ENCODE results near the gene LEF1. TPM values are rescaled to one million over a fixed set of nuclear protein-coding genes. Genes with fewer than 3 reads are reported as not detected.
A peak's percentile ranks its signal among the peaks of the same experiment; 100 is the strongest.

The LEF1 gene
- total and polyA plus RNA-seq, 11 donors, result 0.08 to 3.0 (median 0.91) TPM; not detected in 1

DNA sequence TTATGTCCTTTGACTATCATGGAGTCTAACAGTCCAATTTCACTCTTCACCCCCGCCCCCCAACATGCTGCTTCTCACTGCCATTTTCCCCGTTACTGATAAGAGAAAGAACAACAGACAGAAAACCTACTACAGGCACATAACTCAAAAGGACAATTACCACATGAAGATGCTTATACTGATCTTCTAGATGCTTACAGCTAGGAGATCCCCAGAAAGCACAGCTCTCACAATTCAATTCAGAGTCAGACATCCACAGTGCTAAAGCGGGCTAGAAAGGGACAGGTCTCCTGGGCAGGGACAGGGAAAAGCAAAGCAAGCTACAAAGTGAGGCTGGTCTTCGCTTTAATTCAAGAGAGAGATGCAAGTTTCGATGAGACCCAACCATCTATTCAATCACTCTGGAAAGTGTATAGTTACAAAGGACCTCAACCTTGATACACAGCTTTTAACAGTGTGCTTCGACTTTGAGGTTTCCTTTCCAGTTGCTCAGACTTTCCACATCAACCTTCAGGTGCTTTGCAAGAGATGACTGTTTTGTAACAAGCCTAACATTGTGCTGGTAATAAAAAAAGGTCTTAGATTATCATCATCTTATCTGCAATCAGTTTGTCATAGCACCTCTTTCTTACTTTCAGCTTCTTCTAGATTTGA is 60.9 kb downstream of the LEF1 start:
- TF ChIP-seq POLR2A (IDR thresholded peaks at IDR 0.05), result no peak
- TF ChIP-seq, protein P1, sequence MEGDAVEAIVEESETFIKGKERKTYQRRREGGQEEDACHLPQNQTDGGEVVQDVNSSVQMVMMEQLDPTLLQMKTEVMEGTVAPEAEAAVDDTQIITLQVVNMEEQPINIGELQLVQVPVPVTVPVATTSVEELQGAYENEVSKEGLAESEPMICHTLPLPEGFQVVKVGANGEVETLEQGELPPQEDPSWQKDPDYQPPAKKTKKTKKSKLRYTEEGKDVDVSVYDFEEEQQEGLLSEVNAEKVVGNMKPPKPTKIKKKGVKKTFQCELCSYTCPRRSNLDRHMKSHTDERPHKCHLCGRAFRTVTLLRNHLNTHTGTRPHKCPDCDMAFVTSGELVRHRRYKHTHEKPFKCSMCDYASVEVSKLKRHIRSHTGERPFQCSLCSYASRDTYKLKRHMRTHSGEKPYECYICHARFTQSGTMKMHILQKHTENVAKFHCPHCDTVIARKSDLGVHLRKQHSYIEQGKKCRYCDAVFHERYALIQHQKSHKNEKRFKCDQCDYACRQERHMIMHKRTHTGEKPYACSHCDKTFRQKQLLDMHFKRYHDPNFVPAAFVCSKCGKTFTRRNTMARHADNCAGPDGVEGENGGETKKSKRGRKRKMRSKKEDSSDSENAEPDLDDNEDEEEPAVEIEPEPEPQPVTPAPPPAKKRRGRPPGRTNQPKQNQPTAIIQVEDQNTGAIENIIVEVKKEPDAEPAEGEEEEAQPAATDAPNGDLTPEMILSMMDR (IDR thresholded peaks at IDR 0.05), result no peak
- DNase-seq (no peak), ATAC-seq (no peak)
- Histone ChIP-seq H3K27me3 (peaks cover 0 to 7% (median 0%) of the 10 kb centered on the region in 9 donors), H3K27ac (peak overlapping the region in 1 of 12 donors; percentile 37), H3K4me1 (no peaks in the 10 kb centered on the region), H3K4me3 (no peak overlapping the region), H3K36me3 (no peaks in the 10 kb centered on the region), H3K9me3 (no peaks in the 10 kb centered on the region)
- intact Hi-C loops (cut with DNase I), result no loop called here
- 86 to 95% (median 88%) methylated on average over 6 of the region's 6 CpGs for WGBS, 4 donors

DNA sequence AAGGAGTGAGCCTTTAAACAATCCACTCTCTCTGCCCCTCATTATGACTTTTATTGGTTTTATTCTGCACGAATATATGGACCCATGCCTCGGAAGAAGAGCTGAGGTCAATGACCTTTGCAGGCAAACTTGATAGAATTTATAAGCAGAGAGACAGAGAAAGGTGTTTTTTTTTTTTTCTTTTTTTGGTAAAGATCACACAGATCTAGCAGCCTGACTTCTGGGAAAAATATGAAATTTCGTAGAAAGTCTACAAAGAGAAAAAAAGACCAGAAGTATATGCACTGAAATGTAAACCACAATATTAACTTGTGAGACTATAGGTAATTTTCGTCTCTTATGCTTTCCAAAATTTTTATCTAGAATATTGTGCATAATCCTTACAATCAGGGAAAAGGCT is 61.6 kb downstream of the LEF1 start:
- Histone ChIP-seq H3K27me3 (peaks cover 0 to 4% (median 0%) of the 10 kb centered on the region in 9 donors), H3K36me3 (no peaks in the 10 kb centered on the region), H3K27ac (peak overlapping the region in 1 of 12 donors; percentile 37), H3K4me1 (no peaks in the 10 kb centered on the region), H3K4me3 (no peak overlapping the region), H3K9me3 (no peaks in the 10 kb centered on the region)
- no peak for TF ChIP-seq POLR2A (IDR thresholded peaks at IDR 0.05)
- TF ChIP-seq, protein P1 (IDR thresholded peaks at IDR 0.05), result no peak
- ATAC-seq (no peak), DNase-seq (no peak)
- intact Hi-C loops (cut with DNase I), result no loop called here
- WGBS, 4 donors, result 76 to 87% (median 85%) methylated on average over 4 of the region's 4 CpGs

DNA sequence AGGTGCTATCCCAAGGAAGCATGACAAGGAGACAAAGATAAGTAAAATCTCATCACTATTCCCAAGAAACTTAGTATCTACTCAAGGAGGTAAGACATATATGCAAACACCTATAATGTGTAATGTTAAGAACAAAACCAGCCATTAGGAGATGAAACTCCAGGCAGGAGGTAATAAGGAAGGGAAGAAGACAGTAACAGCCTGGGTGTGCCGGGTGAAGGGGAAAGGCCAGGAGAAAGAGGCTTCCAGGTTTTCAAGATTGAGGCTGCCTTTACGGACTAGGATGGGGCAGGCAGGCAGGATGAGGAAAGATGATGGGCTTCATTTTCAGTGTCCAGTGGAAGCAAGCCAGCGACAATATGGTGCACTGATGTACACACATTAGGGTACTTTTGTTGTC is 62.5 kb downstream of the LEF1 start:
- no peak for TF ChIP-seq POLR2A (IDR thresholded peaks at IDR 0.05)
- TF ChIP-seq, protein P1 (IDR thresholded peaks at IDR 0.05), result no peak
- H3K27me3 ChIP-seq, result no peaks in the 10 kb centered on the region

DNA sequence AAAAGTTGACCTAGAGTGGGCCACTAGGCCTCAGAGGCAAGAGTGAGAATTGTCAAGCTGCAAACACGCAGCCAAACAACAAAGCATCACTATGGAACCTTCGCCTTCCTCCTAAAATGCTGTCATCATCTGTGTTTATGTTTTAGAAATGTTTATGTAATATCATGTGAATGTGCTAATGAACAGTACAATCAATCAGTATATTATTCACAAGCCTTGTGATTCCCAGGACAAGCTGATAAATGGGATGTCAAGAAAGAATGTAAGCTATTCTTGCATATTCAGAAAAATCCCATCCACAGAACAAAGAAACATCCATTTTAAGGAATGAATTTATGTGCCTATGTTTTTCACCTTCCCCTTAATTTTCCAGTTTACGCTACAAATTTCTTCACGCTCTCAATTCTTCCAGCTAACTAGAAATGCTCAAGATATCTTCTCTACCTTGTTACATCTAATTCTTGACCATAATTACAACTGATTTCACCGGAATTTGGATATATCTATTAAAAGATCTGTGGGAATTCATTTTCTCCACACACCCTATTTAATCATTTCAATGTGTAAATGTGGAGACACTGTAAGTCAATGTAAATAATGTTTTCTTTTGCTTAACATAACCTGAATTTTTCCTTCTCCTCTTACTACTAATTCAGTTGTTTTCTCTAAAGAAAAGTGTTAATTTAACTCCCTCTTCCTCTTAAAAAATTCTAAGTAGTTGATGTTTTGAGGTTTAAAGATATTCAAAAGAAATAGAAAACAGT is 65.5 kb downstream of the LEF1 start:
- DNase-seq (no peak), ATAC-seq (no peak)
- H3K9me3 ChIP-seq, result no peaks in the 10 kb centered on the region
- H3K36me3 ChIP-seq, result no peaks in the 10 kb centered on the region
- TF ChIP-seq, protein P1 (IDR thresholded peaks at IDR 0.05), result no peak
- no peak for TF ChIP-seq POLR2A (IDR thresholded peaks at IDR 0.05)
- H3K27me3 ChIP-seq, result peaks cover 0 to 3% (median 0%) of the 10 kb centered on the region in 9 donors
- WGBS, 4 donors, result 89 to 95% (median 92%) methylated on average over 5 of the region's 5 CpGs
- intact Hi-C loops (cut with DNase I), result no loop called here
- H3K4me3 ChIP-seq, result no peak overlapping the region
- H3K4me1 ChIP-seq, result no peaks in the 10 kb centered on the region
- no peak overlapping the region for H3K27ac ChIP-seq

More for the DNA sequence above, 62.5 kb downstream of the LEF1 start:
- 93 to 96% (median 95%) methylated on average over 3 of the region's 3 CpGs for WGBS, 4 donors
- Histone ChIP-seq H3K36me3 (no peaks in the 10 kb centered on the region), H3K9me3 (no peaks in the 10 kb centered on the region), H3K27ac (no peak overlapping the region), H3K4me3 (no peak overlapping the region), H3K4me1 (no peaks in the 10 kb centered on the region)
- no peak for ATAC-seq
- intact Hi-C loops (cut with DNase I), result no loop called here
- no peak for DNase-seq

Measured in heart left ventricle (tissue), 16 donors.